Measurements from ENCODE around the gene STRN4.

The STRN4 gene

GRCh38 chr19:46742926-46743480 is 3.2 kb downstream of the STRN4 start:
- no peak for DNase-seq

DNA sequence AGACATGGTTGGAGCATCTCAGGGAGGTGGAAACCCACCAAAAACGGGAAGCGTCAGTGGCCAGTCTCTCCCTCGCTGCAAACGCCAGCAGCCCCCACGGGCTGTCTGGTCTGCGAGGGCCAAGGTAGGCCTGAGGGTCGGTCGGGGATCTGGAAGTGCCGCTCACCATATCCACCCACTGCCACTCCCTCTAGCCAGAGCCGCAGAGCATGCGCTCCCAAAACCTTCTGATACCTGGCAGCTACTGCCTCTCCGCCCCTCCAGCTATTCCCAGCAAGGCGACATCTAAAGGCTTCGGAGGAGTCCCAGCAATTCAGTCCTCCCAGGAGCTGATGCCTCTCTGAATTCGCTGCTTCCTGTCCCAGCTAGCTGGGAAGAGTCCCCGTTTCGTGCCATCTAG is 4.8 kb downstream of the STRN4 start:
- DNase-seq: no peak

- DNase-seq: no peak
Measured at GRCh38 chr19:46739290-46739771, 6.9 kb downstream of the STRN4 start.

DNA sequence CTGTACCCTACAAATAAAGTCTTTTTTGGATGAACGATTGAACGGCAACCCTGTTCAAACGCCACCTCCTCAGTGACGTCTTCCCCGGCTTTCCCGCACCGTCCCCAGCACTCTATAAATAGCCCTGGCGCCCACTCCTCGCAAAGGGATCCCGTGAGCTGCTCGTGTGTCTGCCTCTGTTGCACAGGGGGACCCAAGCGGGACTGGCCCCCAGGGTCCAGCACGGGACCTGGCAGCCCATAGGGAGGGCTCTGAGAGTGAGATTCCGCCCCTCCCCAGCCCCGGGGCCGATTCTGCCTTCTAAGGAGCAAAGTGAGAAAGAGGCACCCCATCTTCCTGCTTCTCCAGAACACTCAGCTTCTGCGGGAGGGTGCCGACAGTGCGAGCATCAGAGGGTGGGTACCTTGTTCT is 8.5 kb downstream of the STRN4 start:
- DNase-seq: no peak

GRCh38 chr19:46737298-46737654 is 9.0 kb downstream of the STRN4 start:
- DNase-seq: no peak

DNA sequence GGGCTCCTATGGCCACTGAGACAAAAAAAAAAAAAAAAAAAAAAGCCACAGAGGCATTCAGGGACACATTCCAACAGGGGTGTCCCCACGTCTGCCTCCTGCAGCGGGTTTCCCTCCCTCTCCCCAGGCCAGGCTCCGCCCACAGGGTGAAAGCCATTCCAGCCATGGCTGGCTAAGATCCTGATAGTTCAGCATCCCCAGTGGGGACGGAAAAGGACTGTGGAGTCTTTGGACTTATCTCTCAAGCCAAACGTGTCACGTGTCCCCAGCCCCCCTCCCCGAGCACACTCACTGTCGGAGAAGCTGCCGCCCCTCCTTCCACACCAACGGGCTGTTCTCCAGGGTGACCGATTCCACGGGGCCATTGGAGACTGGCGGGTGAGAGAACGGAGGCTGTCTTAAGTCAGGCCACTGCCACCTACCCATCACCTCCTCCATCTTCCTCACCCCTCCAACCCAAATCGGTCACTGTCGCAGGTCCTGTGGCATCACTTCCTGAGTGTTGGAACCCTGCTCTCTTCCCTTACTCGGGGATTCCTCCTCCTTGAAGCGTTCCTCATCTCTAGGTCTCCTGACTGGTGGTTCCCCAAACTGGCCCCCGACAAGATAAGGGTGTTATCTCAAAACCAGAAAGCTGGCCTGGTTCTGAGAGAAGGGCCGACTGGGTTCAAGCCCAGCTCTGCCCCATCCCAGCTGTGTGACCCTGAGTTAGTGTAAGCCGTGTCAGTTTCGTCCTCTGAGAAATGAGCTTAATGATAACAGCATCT is 9.5 kb downstream of the STRN4 start:
- no peak for DNase-seq

- no peak for DNase-seq
Measured at GRCh38 chr19:46733690-46734292, 12.5 kb downstream of the STRN4 start.

GRCh38 chr19:46732966-46733689 is 13.1 kb downstream of the STRN4 start:
- DNase-seq: no peak

DNA sequence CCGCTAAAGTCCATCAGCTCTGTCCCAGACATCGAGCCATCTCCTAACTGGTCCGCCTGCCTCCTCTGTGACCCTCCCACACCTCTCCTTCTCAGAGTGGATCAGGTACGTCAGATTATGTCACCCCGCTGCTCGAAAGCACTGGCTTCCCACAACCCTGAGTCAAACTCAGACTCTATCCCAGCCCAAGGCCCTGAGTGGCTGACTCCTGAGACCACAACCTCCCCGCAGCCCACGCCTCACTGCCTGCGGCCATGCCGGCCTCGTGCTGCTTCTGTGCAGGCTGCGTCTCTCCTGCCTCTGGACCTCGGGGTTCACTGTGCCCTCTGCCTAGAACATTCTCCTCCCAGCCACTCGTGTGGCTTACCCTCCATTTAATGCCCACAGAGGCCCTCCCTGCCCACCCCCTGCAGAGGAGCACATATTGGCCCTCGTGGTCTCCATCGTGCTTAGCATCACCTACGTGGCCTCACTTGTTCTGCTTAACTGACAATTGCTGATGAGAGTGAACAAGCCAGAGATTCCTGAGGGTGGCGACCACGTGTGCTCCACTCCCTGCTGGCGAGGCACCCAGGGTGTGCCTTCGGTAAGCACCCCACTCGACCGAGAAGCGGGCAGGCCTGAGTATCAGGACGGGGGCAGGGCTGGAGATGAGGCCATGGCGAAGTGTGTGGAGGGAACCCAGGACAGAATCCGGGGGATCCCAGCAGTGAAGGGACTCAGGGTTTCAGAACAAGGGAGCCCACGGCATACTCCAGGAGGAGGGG is 13.9 kb downstream of the STRN4 start:
- DNase-seq: no peak

DNA sequence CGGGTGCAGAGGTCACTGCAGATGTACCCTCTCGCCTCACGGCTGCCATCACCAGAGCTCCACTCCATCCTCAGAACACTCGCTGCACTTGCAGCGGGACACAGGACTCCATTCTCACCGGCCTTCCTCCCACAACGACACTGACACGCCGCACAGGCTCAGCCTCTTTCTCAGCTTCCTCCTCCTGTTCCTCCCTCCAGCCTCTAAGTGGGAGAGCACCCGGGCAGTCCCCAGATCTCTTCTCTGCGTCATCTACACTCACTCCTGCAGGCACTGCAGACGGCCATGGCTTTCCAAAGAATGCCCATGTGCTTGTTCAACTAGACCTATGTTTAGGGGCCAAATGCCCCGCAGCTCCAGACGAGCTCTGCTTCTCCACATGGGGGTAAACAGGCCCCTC is 14.7 kb downstream of the STRN4 start:
- DNase-seq: no peak

DNA sequence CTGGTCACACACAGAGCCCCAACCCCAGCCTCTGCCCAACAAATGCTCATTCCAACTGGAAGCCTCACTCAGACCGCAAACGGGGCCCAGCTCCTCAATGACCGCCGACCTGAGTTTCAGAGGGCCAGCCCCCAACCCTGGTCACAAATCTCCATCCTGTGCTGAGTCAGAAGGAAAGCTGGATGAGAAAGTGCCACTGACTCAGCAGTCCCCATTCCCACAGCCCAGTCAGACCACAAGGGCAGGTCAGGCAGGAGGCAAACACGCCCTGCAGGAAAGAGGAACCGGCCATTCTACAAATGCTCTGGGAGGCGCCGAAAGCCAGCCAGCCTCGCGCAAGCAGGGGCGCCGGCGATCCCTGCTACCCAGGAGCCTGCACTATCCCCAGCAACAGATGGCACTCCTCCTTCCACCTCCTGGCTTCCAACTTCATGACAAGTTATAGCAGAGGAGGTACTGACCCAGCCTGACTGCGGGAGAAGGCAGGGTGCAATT is 15.2 kb downstream of the STRN4 start:
- DNase-seq: no peak

DNA sequence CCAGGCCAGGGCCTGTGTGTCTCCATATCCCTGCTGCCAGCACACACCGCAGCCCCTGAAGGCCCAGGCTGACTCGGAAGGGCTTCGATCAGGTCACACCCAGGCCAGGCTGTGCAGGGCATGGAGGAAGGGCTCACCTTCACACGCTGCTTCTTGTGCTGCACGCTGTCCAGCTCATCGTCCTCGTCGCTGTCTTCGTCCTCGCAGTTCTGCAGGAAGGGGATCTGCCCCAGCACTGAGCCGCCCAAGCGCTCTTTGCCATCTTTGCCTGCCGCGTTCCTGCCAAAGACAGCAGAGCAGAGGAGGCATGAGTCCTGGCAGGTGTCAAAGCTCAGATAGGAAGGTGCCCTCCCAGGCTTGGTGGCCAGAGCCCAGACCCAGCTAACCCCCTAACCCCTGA is 15.7 kb downstream of the STRN4 start:
- DNase-seq: no peak

- no peak for DNase-seq
Measured at GRCh38 chr19:46730187-46730586, 16.1 kb downstream of the STRN4 start.

DNA sequence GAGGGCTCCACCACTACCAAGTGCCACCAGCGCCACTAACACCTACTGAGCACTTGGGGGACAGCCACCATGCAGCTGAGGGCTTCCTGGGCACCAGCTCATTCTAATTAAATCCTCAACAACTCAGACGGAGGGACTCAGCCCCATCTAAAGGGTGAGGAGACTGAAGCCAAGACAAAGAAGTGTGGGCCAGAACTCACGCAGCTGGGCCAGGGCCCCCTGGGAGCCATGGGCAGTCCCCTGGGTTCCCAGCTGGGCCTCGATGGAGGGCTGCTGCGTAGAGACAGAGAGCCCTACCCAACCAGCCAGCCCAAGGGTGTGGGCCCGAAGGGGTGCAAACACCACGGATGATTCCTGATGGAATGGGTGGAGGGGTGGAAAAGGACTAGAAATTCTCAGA is 16.6 kb downstream of the STRN4 start:
- DNase-seq: no peak

GRCh38 chr19:46728693-46729339 is 17.4 kb downstream of the STRN4 start:
- no peak for DNase-seq

DNA sequence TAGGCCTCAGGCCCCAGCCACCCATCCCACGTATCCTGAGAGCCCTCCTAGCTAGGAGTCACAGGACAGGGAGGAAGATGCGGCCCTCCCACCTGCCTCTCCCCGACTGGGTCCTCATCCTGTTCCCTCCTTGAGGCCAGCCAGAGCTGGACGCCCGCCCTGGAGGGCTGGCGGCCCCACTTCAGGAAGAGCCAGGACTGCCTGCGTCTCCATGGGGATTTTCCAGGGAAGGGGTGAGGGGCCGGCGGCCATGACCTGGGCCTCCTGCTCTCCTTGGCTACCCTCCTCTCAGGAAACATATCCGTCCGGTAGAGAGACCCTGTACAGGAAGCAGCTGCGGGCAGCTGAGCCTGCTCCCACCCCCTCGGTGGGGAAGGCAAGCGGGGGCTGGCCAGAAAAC is 18.0 kb downstream of the STRN4 start:
- no peak for DNase-seq

DNA sequence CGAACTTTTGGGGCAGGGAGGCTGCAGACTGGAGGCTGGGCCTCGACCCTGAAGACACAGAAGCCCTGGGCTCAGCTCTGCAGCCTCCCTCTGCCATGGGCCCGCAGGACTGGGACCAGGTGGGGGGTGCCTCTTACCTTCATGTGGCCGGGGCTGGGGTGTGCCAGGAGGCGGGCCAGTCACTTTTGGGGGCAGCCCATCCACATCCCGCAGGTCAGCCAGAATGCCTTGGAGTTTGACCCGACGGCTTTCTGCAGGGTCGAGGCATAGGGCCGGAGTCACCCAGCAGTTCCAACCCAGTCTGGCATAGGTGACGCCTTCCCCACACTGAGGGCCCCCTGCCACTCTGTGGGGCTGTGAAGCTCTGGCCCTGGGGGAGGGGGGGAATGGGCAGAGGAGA is 18.5 kb downstream of the STRN4 start:
- DNase-seq: no peak

DNA sequence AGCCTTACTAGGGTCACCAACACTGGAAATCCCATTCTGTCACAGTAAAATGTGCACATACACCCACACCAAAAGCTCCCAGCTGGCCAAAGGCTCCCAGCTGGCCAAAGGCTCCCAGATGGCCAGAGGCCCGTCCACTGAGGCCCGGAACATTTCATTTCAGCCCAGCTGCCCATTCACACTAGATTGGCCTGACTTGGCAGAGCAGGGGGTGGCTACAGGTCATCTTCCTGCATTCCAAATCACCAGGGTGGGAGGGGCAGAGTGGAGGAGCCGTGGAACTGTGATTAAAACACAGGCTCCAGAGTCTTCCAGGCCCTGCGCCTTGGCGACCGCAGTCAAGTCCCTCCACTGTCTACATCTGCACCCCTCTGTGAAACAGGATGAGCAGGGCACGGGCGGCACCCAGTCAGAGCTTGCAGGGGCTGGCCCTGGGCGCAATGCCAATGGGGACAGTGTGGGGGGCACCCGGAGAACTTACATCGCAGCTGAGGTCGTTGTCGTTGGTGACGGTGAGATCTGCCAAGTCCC is 19.2 kb downstream of the STRN4 start:
- DNase-seq: no peak

DNA sequence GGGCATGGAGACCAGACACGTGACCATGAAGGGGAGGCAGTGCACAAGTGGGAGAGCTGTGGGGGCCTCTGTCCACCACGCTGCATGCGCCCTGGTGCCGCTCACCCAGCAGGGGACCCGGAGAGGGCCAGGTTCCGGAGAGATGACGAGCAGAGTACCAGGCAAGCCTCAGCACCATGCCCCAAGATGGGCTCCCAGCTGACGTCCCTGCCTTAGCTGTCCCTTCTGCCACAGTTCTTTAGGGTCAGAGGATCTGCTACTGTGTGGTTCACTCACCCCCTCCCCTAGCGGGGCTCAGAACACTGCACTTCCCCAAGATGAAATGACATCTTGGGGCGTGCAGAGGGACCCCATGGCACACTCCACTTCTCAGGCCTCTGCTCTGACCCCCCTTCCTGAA is 19.7 kb downstream of the STRN4 start:
- no peak for DNase-seq

GRCh38 chr19:46725859-46726393 is 20.3 kb downstream of the STRN4 start:
- no peak for DNase-seq

- no peak for DNase-seq
Measured at GRCh38 chr19:46725036-46725820, 21.0 kb downstream of the STRN4 start.
